Hepatocyte (in vitro differentiated cells): ENCODE measurements around the gene TXNDC15. TPM values are rescaled to one million over a fixed set of nuclear protein-coding genes. Genes with fewer than 3 reads are reported as not detected.

Experiments
- DNase-seq: peaks from one replicate; pipeline ENCODE4 v3.0.0-alpha.2; 2016; ENCODE audit warnings: low spot score
- H2AFZ ChIP-seq: fragments of 200-600 bp; sonication (generic); 2 replicates; pipeline ENCODE4 v1.6.0; 2016; ENCODE audit warnings: antibody characterized with exemption, mild to moderate bottlenecking
- H3K27ac ChIP-seq: fragments of 200-600 bp; sonication (generic); 2 replicates; pipeline ENCODE4 v1.5.1; 2016; ENCODE audit warnings: mild to moderate bottlenecking
- H3K27me3 ChIP-seq: fragments of 200-600 bp; sonication (generic); 2 replicates; pipeline ENCODE4 v1.6.1; 2016
- H3K36me3 ChIP-seq: fragments of 200-600 bp; sonication (generic); replicated peaks from 2 replicates; pipeline ENCODE4 v1.5.1; 2016; ENCODE audit warnings: low read depth; ENCODE audit not compliant: insufficient read depth
- H3K4me1 ChIP-seq: fragments of 200-600 bp; sonication (generic); 2 replicates; pipeline ENCODE4 v1.5.1; 2016; ENCODE audit warnings: mild to moderate bottlenecking, moderate library complexity; ENCODE audit not compliant: insufficient read depth
- H3K4me2 ChIP-seq: fragments of 200-600 bp; sonication (generic); 2 replicates; pipeline ENCODE4 v1.6.0; 2016
- H3K4me3 ChIP-seq: fragments of 200-600 bp; sonication (generic); 2 replicates; pipeline ENCODE4 v1.5.1; 2016; ENCODE audit warnings: mild to moderate bottlenecking
- H3K79me2 ChIP-seq: fragments of 200-600 bp; sonication (generic); 2 replicates; pipeline ENCODE4 v1.6.0; 2017; ENCODE audit warnings: mild to moderate bottlenecking
- H3K9me2 ChIP-seq: fragments of 200-600 bp; sonication (generic); replicated peaks from 2 replicates; pipeline ENCODE4 v1.6.0; 2017; ENCODE audit warnings: mild to moderate bottlenecking; ENCODE audit not compliant: insufficient read depth
- H3K9me3 ChIP-seq: fragments of 200-600 bp; sonication (generic); 2 replicates; pipeline ENCODE4 v1.5.1; 2016; ENCODE audit warnings: low read depth, mild to moderate bottlenecking
- H4K20me1 ChIP-seq: fragments of 200-600 bp; sonication (generic); 2 replicates; pipeline ENCODE4 v1.6.0; 2016; ENCODE audit warnings: mild to moderate bottlenecking; ENCODE audit not compliant: insufficient read depth, poor library complexity, severe bottlenecking
- CTCF ChIP-seq: fragments of 200-600 bp; sonication (generic); IDR thresholded peaks from 2 replicates; pipeline ENCODE4 v1.5.1; 2016; ENCODE audit warnings: antibody characterized with exemption, mild to moderate bottlenecking; ENCODE audit not compliant: poor library complexity
- EZH2 ChIP-seq: fragments of 200-600 bp; sonication (generic); IDR thresholded peaks from 2 replicates; pipeline ENCODE4 v1.6.1; 2016; ENCODE audit warnings: antibody characterized with exemption, mild to moderate bottlenecking, borderline replicate concordance
- EZH2phosphoT487 ChIP-seq: fragments of 200-600 bp; sonication (generic); IDR thresholded peaks from one replicate; pipeline ENCODE4 v1.6.1; 2018; ENCODE audit warnings: antibody characterized with exemption, mild to moderate bottlenecking, low read depth, moderate library complexity; ENCODE audit not compliant: unreplicated experiment, severe bottlenecking
- WGBS: methylation state at CpG from one replicate; pipeline ENCODE4 v1.1.6; 2016; ENCODE audit warnings: low lambda C conversion rate; ENCODE audit errors: missing lambda C conversion rate; 5-methylcytosine and 5-hydroxymethylcytosine counted together
- polyA plus RNA-seq: library from polyadenylated mRNA; unstranded; fragments of >200 nt; fragmentation: Nextera tagmentation; extraction: Ambion mirVana; gene quantifications from 2 replicates; pipeline ENCODE4 v1.2.1, GENCODE V29; 2016
- total RNA-seq: library from RNA; depleted of rRNA; stranded (reverse); fragments of >200 nt; gene quantifications from 2 replicates; pipeline ENCODE4 v1.2.3, GENCODE V29; 2014

The TXNDC15 gene
- total and polyA plus RNA-seq, 2 experiments from 2014 or later, result 56.7 to 76.0 TPM

GRCh38 chr5:134938030-134938429 is 63.9 kb downstream of the TXNDC15 start:
- TF ChIP-seq EZH2 (no peak), EZH2phosphoT487 (no peak), CTCF (no peak)
- H3K4me3 ChIP-seq, result no peak overlapping the region
- no peak for DNase-seq
- no peaks in the 10 kb centered on the region for H3K79me2 ChIP-seq
- WGBS, result 60% methylated on average over 6 of the region's 6 CpGs
- no peaks in the 10 kb centered on the region for H3K27me3 ChIP-seq
- H3K4me2 ChIP-seq, result no peak overlapping the region
- no peaks in the 10 kb centered on the region for H4K20me1 ChIP-seq
- peaks cover 3% of the 10 kb centered on the region for H3K36me3 ChIP-seq
- no peaks in the 10 kb centered on the region for H3K4me1 ChIP-seq
- H3K27ac ChIP-seq, result no peak overlapping the region
- H3K9me3 ChIP-seq, result no peaks in the 10 kb centered on the region
- H2AFZ ChIP-seq, result no peak overlapping the region
- H3K9me2 ChIP-seq, result no peaks in the 10 kb centered on the region

GRCh38 chr5:134939500-134939899 is 65.3 kb downstream of the TXNDC15 start:
- H3K27ac ChIP-seq, result no peak overlapping the region
- no peak for DNase-seq
- H2AFZ ChIP-seq, result no peak overlapping the region
- H3K9me3 ChIP-seq, result no peaks in the 10 kb centered on the region
- H3K4me1 ChIP-seq, result no peaks in the 10 kb centered on the region
- TF ChIP-seq CTCF (no peak), EZH2 (no peak), EZH2phosphoT487 (no peak)
- no peaks in the 10 kb centered on the region for H3K9me2 ChIP-seq
- H3K27me3 ChIP-seq, result no peaks in the 10 kb centered on the region
- no peaks in the 10 kb centered on the region for H4K20me1 ChIP-seq
- 71% methylated on average over 1 of the region's 1 CpG for WGBS
- no peak overlapping the region for H3K4me2 ChIP-seq
- H3K36me3 ChIP-seq, result no peaks in the 10 kb centered on the region
- no peaks in the 10 kb centered on the region for H3K79me2 ChIP-seq
- no peak overlapping the region for H3K4me3 ChIP-seq

- TF ChIP-seq CTCF (no peak), EZH2 (no peak), EZH2phosphoT487 (no peak)
- no peak overlapping the region for H3K4me3 ChIP-seq
- no peak overlapping the region for H2AFZ ChIP-seq
- H3K27ac ChIP-seq, result no peak overlapping the region
- no peaks in the 10 kb centered on the region for H3K36me3 ChIP-seq
- no peaks in the 10 kb centered on the region for H3K9me3 ChIP-seq
- no peaks in the 10 kb centered on the region for H3K27me3 ChIP-seq
- DNase-seq, result no peak
- no peaks in the 10 kb centered on the region for H3K79me2 ChIP-seq
- 59% methylated on average over 1 of the region's 1 CpG for whole genome bisulfite sequencing
- H4K20me1 ChIP-seq, result no peaks in the 10 kb centered on the region
- H3K4me2 ChIP-seq, result no peak overlapping the region
- no peaks in the 10 kb centered on the region for H3K9me2 ChIP-seq
- H3K4me1 ChIP-seq, result no peaks in the 10 kb centered on the region
Observed at GRCh38 chr5:134943547-134943946, 69.4 kb downstream of the TXNDC15 start.

- Histone ChIP-seq H3K4me2 (no peak overlapping the region), H3K27me3 (no peaks in the 10 kb centered on the region), H3K4me3 (no peak overlapping the region), H3K79me2 (no peaks in the 10 kb centered on the region), H3K4me1 (no peaks in the 10 kb centered on the region), H4K20me1 (no peaks in the 10 kb centered on the region), H3K27ac (no peak overlapping the region), H2AFZ (no peak overlapping the region), H3K9me3 (no peaks in the 10 kb centered on the region), H3K9me2 (no peaks in the 10 kb centered on the region), H3K36me3 (no peaks in the 10 kb centered on the region)
- TF ChIP-seq EZH2, result no peak
- no peak for TF ChIP-seq EZH2phosphoT487
- no peak for TF ChIP-seq CTCF
- WGBS, result 43% methylated on average over 1 of the region's 1 CpG
- no peak for DNase-seq
Observed at GRCh38 chr5:134944630-134945029, 70.5 kb downstream of the TXNDC15 start.
